ENCODE data around the gene TEPSIN.

The TEPSIN gene

DNA sequence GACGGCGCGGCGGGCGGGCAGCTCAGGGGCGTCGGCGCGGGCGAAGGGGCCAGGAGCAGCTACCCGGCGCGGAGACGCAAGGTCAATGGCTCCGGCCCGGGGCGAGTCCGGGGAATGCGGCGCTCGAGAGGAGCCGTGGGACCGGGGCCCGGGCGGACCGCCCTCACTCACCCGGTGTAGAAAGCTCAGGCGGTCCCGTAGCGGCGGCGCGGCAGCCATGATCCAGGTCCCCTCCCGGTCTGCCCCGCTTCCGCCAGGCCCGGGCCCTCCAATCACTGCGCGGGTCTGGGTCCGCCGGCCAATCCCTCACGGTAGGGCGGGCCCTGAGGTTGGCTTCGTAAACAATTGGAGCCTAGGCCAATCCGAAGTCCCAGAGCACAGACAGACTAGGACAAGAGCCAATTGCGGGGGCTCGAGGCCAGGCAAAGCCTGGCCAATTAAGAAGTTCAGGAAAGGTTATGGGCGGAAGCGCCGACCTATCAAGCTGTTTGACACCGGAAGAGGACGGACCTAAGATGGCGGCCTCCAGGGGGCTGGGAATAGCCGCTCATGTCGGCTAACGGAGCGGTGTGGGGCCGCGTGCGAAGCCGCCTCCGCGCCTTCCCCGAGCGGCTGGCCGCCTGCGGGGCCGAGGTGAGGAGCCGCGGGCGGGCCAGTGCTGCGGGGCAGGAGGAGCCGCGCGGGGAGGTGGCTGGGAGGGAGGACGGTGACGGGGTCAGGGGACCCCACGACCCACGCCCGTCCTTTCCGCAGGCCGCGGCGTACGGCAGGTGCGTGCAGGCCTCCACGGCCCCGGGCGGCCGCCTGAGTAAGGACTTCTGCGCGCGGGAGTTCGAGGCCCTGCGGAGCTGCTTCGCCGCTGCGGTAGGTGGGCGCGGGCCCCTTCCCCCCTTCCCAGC lies at the start of gene TEPSIN, which contains the start of gene NDUFAF8:
TSS of gene TEPSIN (minus strand) at position 241 of the 899 bp plus-strand sequence. CDS start at position 219, 22 bp downstream.
TSS of gene NDUFAF8 (plus strand) at position 504 of the 899 bp plus-strand sequence. CDS start at position 550, 46 bp downstream.
- peaks cover 38% of the 10 kb centered on the region for H3K4me1 Mint-ChIP-seq (ENCODE audit: low read depth)
- H3K27me3 Mint-ChIP-seq, result no peaks in the 10 kb centered on the region
- H3K4me3 Mint-ChIP-seq, result peak within 1 kb of the TSS; percentile 93
- peak within 1 kb of the TSS; percentile 94 for H3K27ac Mint-ChIP-seq
- peaks cover 21% of the 10 kb centered on the region for H3K36me3 Mint-ChIP-seq (ENCODE audit: low read depth)
- no peaks in the 10 kb centered on the region for H3K9me3 Mint-ChIP-seq

- H3K9me3 Mint-ChIP-seq, result no peaks in the 10 kb centered on the region
- no peak overlapping the region for H3K27ac Mint-ChIP-seq
- peaks cover 38% of the 10 kb centered on the region for H3K4me1 Mint-ChIP-seq (ENCODE audit: low read depth)
- peaks cover 37% of the 10 kb centered on the region for H3K36me3 Mint-ChIP-seq (ENCODE audit: low read depth)
- H3K27me3 Mint-ChIP-seq, result no peaks in the 10 kb centered on the region
- H3K4me3 Mint-ChIP-seq, result no peak overlapping the region
These were observed 49.0 kb upstream of the TEPSIN start for GRCh38 chr17:81287741-81288430.

- no peaks in the 10 kb centered on the region for H3K27me3 Mint-ChIP-seq
- H3K4me1 Mint-ChIP-seq (ENCODE audit: low read depth), result peaks cover 38% of the 10 kb centered on the region
- H3K4me3 Mint-ChIP-seq, result no peak overlapping the region
- peaks cover 37% of the 10 kb centered on the region for H3K36me3 Mint-ChIP-seq (ENCODE audit: low read depth)
- peak overlapping the region; percentile 95 for H3K27ac Mint-ChIP-seq
- no peaks in the 10 kb centered on the region for H3K9me3 Mint-ChIP-seq
These were observed 48.3 kb upstream of the TEPSIN start for GRCh38 chr17:81287152-81287551.

DNA sequence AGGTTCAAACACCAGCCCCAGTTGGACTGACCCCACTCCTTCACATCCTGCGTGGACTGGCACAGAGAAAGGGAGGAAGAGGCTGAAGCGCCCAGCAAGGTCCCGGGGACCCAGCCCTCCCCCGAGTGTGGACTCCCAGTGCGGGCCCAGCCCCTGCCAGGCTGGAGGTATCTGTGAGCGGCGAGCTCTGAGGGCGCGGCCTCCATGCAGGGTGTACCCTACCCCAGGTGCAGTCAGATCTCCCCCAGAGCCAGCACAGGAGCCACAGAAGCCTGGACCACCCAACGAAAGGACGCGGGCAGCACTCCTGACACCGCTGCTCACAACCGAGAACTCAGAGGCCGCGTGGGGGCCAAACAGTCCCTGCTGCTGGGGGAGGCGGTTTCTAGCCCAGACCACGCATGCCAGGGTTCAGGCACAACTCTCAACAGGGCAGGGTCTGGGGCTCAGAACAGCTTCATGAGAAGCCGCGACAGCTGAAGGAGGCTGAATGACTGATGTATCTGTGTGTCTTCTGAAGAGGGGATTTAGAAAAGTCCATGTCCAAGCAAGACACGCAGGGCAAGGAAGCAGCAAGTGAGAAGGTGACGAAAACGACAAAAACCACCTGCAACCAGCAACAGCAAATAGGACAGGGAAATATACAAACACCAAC lies 47.8 kb upstream of the TEPSIN start:
- Mint-ChIP-seq H3K27ac (peak overlapping the region; percentile 95), H3K4me3 (peak overlapping the region; percentile 86), H3K4me1 (ENCODE audit: low read depth) (peaks cover 36% of the 10 kb centered on the region), H3K27me3 (no peaks in the 10 kb centered on the region), H3K9me3 (no peaks in the 10 kb centered on the region), H3K36me3 (ENCODE audit: low read depth) (peaks cover 37% of the 10 kb centered on the region)

GRCh38 chr17:81285894-81286293 lies 47.0 kb upstream of the TEPSIN start:
- H3K4me1 Mint-ChIP-seq (ENCODE audit: low read depth), result peaks cover 34% of the 10 kb centered on the region
- H3K36me3 Mint-ChIP-seq (ENCODE audit: low read depth), result peaks cover 35% of the 10 kb centered on the region
- peak overlapping the region; percentile 86 for H3K4me3 Mint-ChIP-seq
- no peaks in the 10 kb centered on the region for H3K27me3 Mint-ChIP-seq
- no peaks in the 10 kb centered on the region for H3K9me3 Mint-ChIP-seq
- peak overlapping the region; percentile 95 for H3K27ac Mint-ChIP-seq

DNA sequence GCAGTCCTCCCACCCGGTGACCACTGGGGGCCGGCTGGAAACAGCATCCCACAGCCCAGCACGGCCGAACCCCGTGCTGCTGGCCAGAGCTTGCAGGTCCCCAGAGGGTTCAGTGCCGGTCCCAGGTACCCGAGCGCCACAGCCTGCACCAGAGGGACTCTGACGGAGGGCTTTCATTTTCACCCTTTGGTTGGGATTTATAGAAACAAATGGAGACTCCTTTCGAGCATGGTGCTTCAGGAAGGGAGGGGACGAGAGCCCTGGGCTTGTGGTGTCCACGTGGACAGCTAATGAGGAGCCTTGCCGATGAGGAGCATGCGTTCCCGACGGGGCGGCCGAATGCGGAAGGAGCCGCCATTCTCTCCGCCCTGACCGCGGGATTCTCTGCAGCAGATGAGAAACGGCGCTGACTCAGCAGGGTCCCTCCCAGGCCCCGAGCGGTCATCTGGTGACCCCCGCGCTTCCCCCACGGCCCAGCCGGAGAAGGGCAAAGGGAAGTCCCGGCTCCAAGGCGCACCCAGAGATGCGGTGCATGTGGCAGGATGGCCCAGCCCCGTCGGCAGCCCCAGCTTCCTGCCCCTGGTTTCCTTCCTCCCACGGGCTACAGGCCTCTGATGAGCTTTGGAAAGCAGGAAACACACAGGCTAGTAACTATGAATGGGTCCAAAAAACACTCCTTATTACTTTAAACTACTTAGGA lies 46.5 kb upstream of the TEPSIN start:
- Mint-ChIP-seq H3K9me3 (no peaks in the 10 kb centered on the region), H3K27me3 (no peaks in the 10 kb centered on the region), H3K4me1 (ENCODE audit: low read depth) (peaks cover 34% of the 10 kb centered on the region), H3K36me3 (ENCODE audit: low read depth) (peaks cover 35% of the 10 kb centered on the region), H3K4me3 (peak overlapping the region; percentile 86), H3K27ac (peak overlapping the region; percentile 95)

- peaks cover 34% of the 10 kb centered on the region for H3K4me1 Mint-ChIP-seq (ENCODE audit: low read depth)
- no peak overlapping the region for H3K27ac Mint-ChIP-seq
- H3K27me3 Mint-ChIP-seq, result no peaks in the 10 kb centered on the region
- H3K4me3 Mint-ChIP-seq, result no peak overlapping the region
- H3K9me3 Mint-ChIP-seq, result no peaks in the 10 kb centered on the region
- H3K36me3 Mint-ChIP-seq (ENCODE audit: low read depth), result peaks cover 33% of the 10 kb centered on the region
These were observed 44.0 kb upstream of the TEPSIN start for GRCh38 chr17:81282876-81283275.

GRCh38 chr17:81282141-81282540 lies 43.3 kb upstream of the TEPSIN start:
- no peak overlapping the region for H3K27ac Mint-ChIP-seq
- H3K9me3 Mint-ChIP-seq, result no peaks in the 10 kb centered on the region
- H3K36me3 Mint-ChIP-seq (ENCODE audit: low read depth), result peaks cover 27% of the 10 kb centered on the region
- H3K4me3 Mint-ChIP-seq, result no peak overlapping the region
- H3K4me1 Mint-ChIP-seq (ENCODE audit: low read depth), result peaks cover 30% of the 10 kb centered on the region
- H3K27me3 Mint-ChIP-seq, result no peaks in the 10 kb centered on the region

DNA sequence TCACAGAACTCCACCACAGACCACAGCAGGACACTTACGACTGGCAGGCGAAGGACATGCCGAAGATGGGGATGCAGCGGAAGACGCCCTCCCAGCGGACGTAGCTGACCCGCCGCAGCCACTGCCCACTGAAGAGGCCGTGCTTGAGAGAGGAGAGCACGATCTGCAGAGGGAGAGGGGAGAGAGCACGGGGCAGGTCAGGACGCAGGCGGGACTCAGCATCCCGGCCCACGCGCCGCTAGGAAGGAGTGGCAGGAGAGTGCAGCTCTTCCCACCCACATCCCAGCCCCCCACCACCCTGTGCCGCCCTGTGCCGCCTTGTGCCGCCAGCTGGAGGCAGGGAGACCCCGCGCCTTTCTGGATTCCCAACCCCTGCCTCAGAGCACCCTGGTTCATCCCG lies 41.7 kb upstream of the TEPSIN start:
- H3K27me3 Mint-ChIP-seq, result no peaks in the 10 kb centered on the region
- no peaks in the 10 kb centered on the region for H3K9me3 Mint-ChIP-seq
- H3K27ac Mint-ChIP-seq, result no peak overlapping the region
- H3K4me3 Mint-ChIP-seq, result no peak overlapping the region
- peaks cover 31% of the 10 kb centered on the region for H3K36me3 Mint-ChIP-seq (ENCODE audit: low read depth)
- peaks cover 15% of the 10 kb centered on the region for H3K4me1 Mint-ChIP-seq (ENCODE audit: low read depth)

DNA sequence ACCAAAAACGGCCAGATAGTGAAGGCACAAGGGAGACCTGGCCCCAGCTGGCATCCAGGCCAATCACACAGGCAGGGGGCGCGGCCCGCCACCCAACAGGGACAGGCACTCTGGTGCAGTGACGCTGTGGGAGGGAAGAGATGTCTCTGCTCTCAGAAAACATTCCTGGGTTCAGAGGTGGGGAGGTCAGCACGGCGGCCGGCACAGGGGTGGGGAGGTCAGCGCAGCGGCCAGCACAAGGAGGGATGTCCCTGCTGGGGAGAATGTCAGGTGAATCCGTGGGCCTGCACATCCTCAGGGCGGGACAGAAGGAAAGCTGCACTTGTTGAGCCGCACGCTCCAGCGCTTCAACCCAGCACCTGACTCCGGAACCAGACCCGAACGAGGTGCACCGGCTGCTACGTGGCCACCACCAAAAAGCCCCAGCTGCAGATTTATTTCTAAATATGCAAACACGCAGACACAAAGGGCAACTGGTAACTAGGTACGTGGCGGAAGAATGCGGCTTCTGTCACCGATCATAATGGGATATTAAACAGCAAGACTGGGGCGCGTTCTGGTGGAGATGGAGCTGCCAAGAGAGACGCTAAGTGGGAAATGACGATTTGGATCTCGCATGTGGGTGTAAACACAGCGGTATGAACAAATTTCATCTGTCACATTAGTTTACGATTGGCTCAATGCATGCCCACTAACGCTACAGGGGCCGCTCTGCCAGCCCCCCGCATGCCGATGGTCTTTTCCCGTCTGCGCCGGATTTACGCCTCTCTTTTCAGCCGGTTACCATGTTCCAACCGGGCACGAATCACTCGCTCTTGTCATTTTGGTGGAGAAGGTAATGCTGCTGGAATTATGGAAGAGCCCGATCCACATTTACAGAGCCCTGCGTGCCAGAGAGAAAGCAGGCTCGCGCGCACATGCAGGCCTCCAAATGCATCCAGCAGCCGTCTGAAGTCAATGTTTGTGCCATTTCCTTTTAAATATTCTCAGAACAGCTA lies 40.7 kb upstream of the TEPSIN start:
- Mint-ChIP-seq H3K27ac (no peak overlapping the region), H3K4me1 (ENCODE audit: low read depth) (peaks cover 6% of the 10 kb centered on the region), H3K9me3 (no peaks in the 10 kb centered on the region), H3K4me3 (no peak overlapping the region), H3K36me3 (ENCODE audit: low read depth) (peaks cover 33% of the 10 kb centered on the region), H3K27me3 (no peaks in the 10 kb centered on the region)

DNA sequence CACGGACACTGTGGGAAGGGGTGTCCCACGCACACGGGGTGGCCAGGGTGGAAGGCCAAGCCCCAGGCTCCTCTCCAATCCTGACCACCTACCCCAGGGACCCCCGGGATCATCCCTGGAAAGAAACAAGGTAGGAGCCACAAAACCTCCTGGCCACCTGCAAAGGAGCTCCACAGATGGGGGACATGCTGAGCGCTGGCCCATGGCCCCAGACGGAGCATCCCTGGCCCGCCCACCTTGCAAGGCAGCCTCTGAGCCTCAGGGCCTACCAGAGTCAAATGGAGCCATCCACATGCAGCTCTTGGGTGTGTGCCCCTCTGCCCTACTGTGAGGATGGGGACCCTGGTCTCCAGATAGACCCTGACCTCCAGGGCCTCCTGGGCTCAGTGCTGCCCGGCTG lies 40.0 kb upstream of the TEPSIN start:
- no peaks in the 10 kb centered on the region for H3K4me1 Mint-ChIP-seq (ENCODE audit: low read depth)
- no peaks in the 10 kb centered on the region for H3K9me3 Mint-ChIP-seq
- no peak overlapping the region for H3K27ac Mint-ChIP-seq
- peaks cover 30% of the 10 kb centered on the region for H3K36me3 Mint-ChIP-seq (ENCODE audit: low read depth)
- H3K27me3 Mint-ChIP-seq, result no peaks in the 10 kb centered on the region
- no peak overlapping the region for H3K4me3 Mint-ChIP-seq

DNA sequence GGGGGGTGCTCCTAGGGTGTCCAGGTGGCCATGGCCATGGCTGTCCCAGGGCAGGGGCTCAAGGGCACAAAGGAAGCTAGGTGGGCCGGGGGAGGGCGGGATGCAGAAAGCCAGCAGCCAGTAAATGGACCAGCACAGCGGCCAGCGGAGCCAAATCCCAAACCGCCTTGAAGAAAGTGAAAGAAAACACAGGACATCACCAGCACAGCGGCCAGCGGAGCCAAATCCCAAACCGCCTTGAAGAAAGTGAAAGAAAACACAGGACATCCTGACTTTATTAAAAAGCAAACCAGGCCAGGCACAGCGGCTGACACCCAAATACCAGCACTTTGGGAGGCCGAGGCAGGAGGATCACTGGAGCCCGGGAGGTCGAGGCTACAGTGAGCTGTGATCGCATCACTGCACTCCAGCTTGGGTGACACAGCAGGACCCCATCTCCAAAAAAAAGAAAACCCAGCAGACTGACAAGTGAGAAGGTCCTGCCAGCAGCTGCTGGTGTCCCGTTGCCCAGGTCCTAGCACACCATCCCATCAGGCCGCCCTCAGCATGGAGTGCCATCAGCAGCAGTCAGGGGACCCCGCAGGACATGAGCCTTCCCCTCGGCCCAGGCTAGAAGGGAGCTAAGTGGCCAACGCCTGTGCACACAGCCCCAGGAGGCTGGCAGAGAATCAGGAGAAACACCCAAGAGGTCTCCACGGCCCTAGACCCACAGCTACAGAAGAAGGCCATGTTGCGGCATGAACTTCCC lies 39.3 kb upstream of the TEPSIN start:
- peaks cover 30% of the 10 kb centered on the region for H3K36me3 Mint-ChIP-seq (ENCODE audit: low read depth)
- no peak overlapping the region for H3K27ac Mint-ChIP-seq
- no peaks in the 10 kb centered on the region for H3K9me3 Mint-ChIP-seq
- no peak overlapping the region for H3K4me3 Mint-ChIP-seq
- H3K4me1 Mint-ChIP-seq (ENCODE audit: low read depth), result no peaks in the 10 kb centered on the region
- no peaks in the 10 kb centered on the region for H3K27me3 Mint-ChIP-seq

DNA sequence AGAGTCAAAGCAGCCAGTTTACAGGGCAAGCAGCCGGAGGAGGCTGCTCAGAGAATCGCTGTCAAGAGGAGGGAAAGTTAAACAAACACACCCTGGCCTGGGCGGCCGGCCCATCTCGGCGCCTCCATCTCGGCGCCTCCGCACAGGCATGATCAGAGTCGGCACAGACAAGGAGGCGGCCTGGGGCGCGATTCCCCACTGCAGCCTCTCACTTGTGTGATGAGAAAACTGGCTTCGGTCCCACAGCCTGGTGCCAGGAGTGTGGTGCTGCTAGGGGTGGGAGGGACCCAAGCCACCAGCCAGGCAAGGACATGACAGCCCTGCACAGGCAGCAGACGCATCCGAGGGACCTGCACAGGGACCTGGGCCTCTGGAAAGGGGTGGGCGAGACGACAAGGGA lies 38.6 kb upstream of the TEPSIN start:
- Mint-ChIP-seq H3K27ac (no peak overlapping the region), H3K4me3 (no peak overlapping the region), H3K4me1 (ENCODE audit: low read depth) (no peaks in the 10 kb centered on the region), H3K27me3 (no peaks in the 10 kb centered on the region), H3K9me3 (no peaks in the 10 kb centered on the region), H3K36me3 (ENCODE audit: low read depth) (peaks cover 36% of the 10 kb centered on the region)

Measured in stimulated activated naive CD8-positive, alpha-beta T cell treated with anti-CD3 and anti-CD28 coated beads, Interleukin-15, Interleukin-2, amounts not matched to agents 100 ng/mL and 50 ng/mL, for 24 hours (primary cell).